BJ (cell line): ENCODE results near the gene LIMA1. TPM values are rescaled to one million over a fixed set of nuclear protein-coding genes. Genes with fewer than 3 reads are reported as not detected.
A peak's percentile ranks its signal among the peaks of the same experiment; 100 is the strongest.

Experiments used
- CTCF ChIA-PET: fragments of 350-600 bp; formaldehyde crosslinking; extraction: SDS; loops from one replicate; lab custom pipeline; 2021; ENCODE audit warnings: antibody characterized with exemption, inconsistent platforms; lab: Yijun Ruan, JAX
- POLR2A ChIA-PET: fragments of 300-600 bp; sonication (Branson Sonifier 250); formaldehyde crosslinking; extraction: SDS; loops from one replicate; lab custom pipeline; 2021; ENCODE audit warnings: antibody characterized with exemption; lab: Charles Lee
- DNase-seq: peaks from one replicate; pipeline ENCODE4 v3.0.0-alpha.2; 2011; ENCODE audit warnings: low read depth
- H3K27me3 ChIP-seq: 2 replicates; pipeline ENCODE4 v1.6.0; 2011; ENCODE audit warnings: low read length; ENCODE audit not compliant: control insufficient read depth, insufficient read depth
- H3K36me3 ChIP-seq: 2 replicates; pipeline ENCODE4 v1.5.1; 2011; ENCODE audit warnings: low read length; ENCODE audit not compliant: control insufficient read depth, insufficient read depth
- H3K4me3 ChIP-seq: 2 replicates; pipeline ENCODE4 v1.5.1; 2011; ENCODE audit warnings: low read depth, mild to moderate bottlenecking, control low read depth, low read length
- CTCF ChIP-seq: IDR thresholded peaks from 2 replicates; pipeline ENCODE4 v1.5.1; 2011; ENCODE audit warnings: low read depth, mild to moderate bottlenecking, control low read depth, inconsistent platforms, low read length, moderate library complexity; ENCODE audit not compliant: insufficient read depth
- polyA plus RNA-seq: library from polyadenylated mRNA; depleted of rRNA; stranded (reverse); fragments of >200 nt; gene quantifications from 2 replicates; pipeline ENCODE4 v1.2.3, GENCODE V29; 2011

LIMA1 gene
- polyA plus RNA-seq, 1 experiment = 368 TPM

GRCh38 chr12:50195832-50196231 lies 87.5 kb downstream of the LIMA1 start:
- ChIA-PET CTCF (interaction anchor here (1.1 to 2.0 kb wide), 2 partner anchors 17 to 119 kb away, joined by 3 to 8 read pairs; no protein-coding TSS in a partner anchor), POLR2A (interaction anchor here (0.5 kb wide), 1 partner anchor 15 kb away, joined by 4 read pairs; no protein-coding TSS in a partner anchor)
- H3K36me3 ChIP-seq = peaks cover 16% of the 10 kb centered on the region
- peak; percentile 53 for DNase-seq
- no peak for TF ChIP-seq CTCF
- H3K27me3 ChIP-seq = no peaks in the 10 kb centered on the region
- no peak overlapping the region for H3K4me3 ChIP-seq

DNA sequence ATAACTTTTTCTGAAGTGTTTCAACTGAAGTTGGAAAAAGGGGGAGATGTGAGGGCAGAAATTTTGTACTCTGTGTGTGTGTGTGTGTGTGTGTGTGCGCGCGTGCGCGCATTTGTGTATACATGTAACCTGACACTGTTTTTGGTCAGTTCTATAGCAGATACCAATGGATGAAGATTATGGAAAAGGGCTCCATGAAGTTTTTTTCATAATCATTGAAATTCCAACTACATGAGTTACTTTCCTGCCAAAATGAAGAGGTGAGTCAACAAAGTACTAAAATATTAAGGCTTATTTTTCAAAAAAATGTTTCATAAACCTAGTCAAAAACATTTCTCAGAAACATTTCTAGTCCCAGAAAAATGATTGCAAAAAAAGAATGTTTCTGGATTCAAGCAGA lies 90.4 kb downstream of the LIMA1 start:
- Histone ChIP-seq H3K4me3 (no peak overlapping the region), H3K27me3 (no peaks in the 10 kb centered on the region), H3K36me3 (peaks cover 20% of the 10 kb centered on the region)
- ChIA-PET CTCF (no interaction called here), POLR2A (no interaction called here)
- TF ChIP-seq CTCF = no peak
- no peak for DNase-seq

- ChIA-PET POLR2A (no interaction called here), CTCF (no interaction called here)
- no peak for TF ChIP-seq CTCF
- Histone ChIP-seq H3K4me3 (no peak overlapping the region), H3K36me3 (peaks cover 18% of the 10 kb centered on the region), H3K27me3 (no peaks in the 10 kb centered on the region)
- DNase-seq = no peak
Observed at GRCh38 chr12:50192236-50192635, 91.1 kb downstream of the LIMA1 start.

DNA sequence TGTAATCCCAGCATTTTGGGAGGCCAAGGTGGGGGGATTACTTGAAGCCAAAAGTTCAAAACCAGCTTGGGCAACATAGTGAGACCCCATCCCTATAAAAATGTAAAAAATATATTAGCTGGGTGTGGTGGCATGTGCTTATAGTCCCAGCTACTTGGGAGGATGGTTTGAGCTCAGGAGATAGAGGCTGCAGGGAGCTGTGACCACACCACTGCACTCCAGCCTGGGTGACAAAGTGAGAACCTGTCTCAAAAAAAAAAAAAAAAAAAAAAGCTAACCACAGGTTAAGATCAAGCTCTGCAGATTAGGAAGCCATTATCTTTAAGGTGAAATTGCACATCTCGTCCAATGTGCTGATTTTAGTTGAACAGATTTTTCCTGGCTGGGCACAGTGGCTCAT lies 92.5 kb downstream of the LIMA1 start:
- H3K36me3 ChIP-seq = peaks cover 17% of the 10 kb centered on the region
- no peak overlapping the region for H3K4me3 ChIP-seq
- DNase-seq = no peak
- H3K27me3 ChIP-seq = no peaks in the 10 kb centered on the region
- ChIA-PET CTCF (interaction anchor here (0.6 kb wide), 1 partner anchor 284 kb away, joined by 3 read pairs; no protein-coding TSS in a partner anchor), POLR2A (interaction anchor here (0.6 kb wide), 1 partner anchor 40 kb away, joined by 3 read pairs; no protein-coding TSS in a partner anchor)
- no peak for TF ChIP-seq CTCF

DNA sequence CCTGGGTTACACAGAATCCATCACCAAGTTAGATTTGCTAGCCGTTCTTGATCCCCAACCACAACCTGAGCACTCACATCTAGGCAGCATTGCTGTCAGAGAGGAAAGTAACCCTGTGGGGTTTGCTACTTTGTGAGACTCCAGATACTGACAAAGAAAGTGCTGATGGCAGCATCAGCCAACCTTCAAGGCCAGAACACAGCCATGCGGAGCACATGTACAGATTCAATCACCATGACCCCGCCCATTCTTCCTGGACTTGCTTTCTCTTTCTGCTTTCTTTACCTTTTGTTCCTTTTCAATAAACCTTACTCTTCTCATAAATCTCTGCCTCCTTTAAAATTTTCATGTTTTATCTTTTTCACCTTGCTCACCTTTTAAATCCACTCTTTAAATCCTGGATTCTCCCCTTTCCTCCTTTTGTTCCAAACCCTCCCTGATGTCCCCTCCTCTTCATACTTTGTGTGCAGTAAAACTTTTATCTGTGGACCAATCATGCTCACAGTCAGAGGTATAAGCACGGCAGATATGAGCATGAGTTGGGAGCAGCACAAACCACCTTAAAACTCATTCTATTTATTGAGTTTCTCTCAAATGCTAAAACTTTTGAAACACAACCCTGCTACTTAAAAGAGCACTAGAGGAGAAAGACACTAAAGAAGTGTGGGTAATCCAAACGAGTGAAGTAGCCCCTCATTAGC lies 94.3 kb downstream of the LIMA1 start:
- no peak overlapping the region for H3K4me3 ChIP-seq
- no peaks in the 10 kb centered on the region for H3K27me3 ChIP-seq
- ChIA-PET CTCF (interaction anchor here (2.2 to 4.0 kb wide), 2 partner anchors 13 to 126 kb away, joined by 7 to 21 read pairs; no protein-coding TSS in a partner anchor), POLR2A (no interaction called here)
- no peak for TF ChIP-seq CTCF
- peaks cover 23% of the 10 kb centered on the region for H3K36me3 ChIP-seq
- DNase-seq = no peak
